ENCODE data around the gene FOXB1.

Gene FOXB1

DNA sequence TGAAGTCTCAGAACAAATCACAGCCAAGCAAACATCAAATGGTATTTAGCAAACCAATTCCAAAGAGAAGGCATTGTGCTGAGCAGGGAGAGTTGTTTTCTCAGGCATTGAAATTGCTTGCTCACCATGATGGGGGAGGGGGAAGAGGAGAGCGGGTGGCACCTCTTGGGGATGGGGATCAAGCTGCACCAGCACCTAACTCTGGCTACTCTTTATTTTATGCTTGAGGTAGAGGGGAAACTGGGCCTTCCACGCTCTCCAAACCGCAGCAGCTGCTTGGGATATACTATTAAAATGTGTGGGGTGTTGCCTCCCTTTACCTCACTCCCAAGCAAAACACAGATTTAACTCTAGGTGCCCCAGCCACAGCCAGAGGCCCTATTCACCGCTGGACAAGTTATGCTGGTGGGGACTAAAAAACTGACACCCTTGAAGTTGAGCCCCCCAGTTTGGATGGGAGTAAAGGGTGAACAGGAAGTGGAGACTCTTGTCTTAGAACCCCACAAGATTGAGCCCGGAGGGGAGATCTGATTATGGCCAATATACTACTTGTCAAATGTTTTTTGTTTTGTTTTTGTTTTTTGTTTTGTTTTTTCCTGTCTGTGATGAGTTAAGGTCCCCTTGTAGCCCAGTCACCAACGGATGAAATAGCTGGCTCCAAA, 5.0 kb upstream of the FOXB1 start:
- DNase-seq (ENCODE audit: low spot score) (no peak), FAIRE-seq (peak; percentile 27)

DNA sequence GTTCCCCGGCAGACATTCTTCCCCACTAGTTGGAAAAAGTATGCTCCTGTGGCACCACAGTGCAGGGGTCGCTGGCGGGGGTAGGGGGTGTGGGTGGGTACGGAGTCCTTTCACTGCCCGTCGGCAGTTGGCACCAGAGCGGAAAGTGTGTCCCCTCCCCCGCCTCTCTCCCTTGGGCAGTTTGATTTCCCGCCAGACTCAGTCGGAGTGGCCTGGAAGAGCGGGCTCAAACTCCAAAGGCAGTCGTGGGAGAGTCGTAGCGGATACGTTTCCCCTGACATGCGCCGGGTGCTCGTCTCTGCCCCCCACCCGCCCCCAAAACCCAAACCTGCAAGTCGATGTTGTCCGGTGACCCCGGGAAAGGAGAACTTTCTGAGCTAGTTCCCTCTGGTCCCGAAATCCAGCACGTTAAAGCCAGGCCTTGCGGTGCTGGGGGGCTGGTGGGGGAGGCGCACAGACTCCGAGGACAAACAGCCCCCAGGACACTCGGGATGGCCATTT, 4.4 kb upstream of the FOXB1 start:
- DNase-seq (ENCODE audit: low spot score) = no peak
- no peak for FAIRE-seq

DNA sequence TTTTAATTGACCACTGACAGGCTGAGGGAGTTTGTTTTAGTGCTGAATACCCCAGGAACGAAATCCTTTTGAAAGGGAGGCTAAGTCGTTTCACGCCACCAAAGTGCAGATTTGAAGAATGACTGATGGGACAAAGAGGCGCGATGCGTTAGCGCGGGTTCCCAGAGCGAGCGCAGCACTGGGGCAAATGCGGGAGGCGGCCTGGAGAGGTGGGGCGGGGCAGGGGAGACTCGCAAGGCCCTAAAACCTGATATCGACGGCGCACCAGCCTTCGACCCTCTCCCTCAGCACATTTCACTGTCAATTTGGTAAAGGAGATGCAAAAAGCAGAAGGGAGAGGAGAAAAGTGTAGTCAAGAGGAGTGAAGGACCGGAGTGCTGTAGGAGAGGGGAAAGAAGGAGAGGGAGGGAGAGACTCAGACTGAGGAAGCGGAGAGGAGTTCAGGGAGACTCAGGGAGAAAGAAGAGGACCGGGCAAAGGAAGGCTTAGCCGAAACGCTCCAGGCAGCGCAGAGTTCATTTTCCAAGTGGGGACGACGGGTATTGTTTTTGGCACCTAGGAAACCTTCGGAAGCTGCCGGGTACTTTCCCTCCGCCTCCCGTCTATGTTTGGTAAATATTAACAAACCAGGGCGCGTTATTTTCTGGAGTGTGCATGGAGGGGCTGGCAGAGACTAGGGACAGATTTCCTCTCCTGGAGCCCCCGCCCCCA, 3.8 kb upstream of the FOXB1 start:
- DNase-seq (ENCODE audit: low spot score) (no peak), FAIRE-seq (no peak)

DNA sequence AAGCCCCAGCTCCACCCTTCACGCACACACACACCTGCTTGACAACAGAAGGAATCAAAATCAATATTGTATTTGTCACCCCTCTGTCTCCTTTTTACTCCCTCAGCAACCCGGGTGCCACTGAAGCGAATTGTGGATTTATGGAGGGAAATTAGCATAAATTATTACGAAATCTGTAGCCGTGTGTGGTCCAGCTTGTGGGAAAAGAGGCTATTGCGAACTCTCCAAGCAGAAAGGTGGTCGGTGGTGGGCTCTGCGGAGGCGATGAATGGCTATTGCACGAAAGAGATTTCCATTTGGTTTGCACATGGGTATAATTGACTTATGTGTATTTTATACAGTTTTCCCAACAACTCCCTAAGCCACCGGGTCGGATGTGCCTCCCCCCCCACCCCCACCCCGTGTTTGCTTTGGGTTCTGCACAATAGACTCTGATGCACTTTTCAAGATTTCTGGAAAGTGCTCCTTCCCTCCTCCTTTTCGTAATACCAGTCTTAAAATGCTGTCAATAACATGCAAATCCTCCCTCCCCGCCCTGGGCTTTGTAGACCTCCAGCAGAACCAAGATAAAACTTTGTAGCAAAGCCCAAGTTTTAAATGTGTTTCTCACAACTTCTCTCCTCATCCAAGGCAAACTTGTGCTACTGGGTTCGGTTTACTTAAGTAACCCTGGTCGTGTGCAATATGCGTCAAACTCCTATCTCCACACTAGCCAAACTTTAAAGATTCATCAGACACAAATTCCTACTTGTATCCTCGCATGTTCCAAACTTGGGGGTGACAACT, 3.1 kb upstream of the FOXB1 start:
- FAIRE-seq = no peak
- no peak for DNase-seq (ENCODE audit: low spot score)

DNA sequence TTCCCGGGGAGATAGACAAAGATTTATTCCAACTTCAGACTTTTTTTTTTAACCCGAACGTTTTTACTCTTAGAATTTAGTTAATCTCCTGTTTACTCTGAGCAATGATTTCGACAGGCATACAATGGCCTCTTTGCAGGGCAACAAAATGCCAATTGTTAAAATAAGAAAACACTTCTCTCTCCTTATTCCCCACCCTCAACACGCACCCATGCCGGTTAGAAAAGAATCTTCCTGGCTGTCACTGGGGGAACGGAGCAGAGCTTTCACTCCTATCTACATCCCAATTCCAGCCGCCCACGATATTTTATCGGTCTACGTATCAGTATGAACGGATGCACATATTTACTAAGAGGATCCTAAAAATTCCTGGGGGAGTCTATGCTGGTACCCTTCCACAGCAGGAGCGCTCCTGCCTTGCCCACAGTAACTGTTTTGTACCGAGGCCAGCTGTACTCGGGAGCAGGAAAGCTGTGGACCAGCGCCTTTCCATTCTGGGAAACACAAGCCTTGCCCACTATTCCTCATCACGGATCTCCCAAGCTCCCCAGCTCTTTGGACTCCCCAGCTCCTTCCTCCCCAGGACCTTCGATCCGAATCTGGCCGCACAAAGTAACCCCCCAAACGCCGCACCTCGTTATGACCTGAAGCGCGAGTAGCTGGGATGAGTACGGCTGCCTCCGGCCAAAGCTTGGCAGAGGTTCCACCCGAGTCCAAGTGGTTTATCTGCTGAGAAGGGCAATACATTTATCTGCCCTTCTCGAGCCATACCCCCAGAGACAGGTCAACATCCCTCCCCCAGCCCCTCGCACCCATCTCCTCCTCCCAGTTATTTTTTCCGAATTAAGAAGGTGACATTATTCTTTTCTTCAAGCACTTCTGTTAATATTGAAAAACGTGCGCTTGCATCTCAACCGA, 2.2 kb upstream of the FOXB1 start:
- no peak for FAIRE-seq
- DNase-seq (ENCODE audit: low spot score) = no peak

DNA sequence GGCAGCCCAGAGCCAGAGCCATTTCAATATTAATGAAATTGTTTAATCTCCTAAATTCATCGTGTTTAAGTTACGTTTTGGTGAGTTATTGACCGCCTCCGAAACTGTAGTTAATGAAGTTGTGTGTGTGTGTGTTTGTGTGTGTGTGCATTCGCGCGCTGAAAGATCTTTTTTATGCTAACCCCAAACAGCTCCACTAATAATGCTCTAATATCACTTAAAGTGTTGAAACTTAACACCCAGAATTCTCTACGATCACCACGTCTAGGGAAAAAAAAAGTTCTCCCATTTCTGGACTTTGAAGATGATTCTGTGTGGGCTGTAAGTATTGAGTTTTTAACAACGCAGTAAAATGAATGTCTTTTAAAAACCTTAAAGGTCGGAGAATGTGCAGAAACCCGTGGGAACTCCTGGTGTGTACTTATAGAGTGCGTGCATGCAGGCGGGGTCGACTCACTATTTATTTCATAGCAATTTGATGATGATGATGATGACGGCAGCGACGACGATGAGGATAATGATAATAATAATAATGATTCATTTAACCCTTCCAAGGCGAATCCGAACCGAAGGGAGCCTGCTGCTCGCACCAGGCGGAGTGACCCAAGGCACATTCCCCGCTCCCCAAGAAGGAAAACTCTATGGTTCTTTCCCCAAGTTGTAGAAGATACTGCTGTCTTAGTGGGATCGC, 1.4 kb upstream of the FOXB1 start:
- DNase-seq (ENCODE audit: low spot score) (no peak), FAIRE-seq (no peak)

DNA sequence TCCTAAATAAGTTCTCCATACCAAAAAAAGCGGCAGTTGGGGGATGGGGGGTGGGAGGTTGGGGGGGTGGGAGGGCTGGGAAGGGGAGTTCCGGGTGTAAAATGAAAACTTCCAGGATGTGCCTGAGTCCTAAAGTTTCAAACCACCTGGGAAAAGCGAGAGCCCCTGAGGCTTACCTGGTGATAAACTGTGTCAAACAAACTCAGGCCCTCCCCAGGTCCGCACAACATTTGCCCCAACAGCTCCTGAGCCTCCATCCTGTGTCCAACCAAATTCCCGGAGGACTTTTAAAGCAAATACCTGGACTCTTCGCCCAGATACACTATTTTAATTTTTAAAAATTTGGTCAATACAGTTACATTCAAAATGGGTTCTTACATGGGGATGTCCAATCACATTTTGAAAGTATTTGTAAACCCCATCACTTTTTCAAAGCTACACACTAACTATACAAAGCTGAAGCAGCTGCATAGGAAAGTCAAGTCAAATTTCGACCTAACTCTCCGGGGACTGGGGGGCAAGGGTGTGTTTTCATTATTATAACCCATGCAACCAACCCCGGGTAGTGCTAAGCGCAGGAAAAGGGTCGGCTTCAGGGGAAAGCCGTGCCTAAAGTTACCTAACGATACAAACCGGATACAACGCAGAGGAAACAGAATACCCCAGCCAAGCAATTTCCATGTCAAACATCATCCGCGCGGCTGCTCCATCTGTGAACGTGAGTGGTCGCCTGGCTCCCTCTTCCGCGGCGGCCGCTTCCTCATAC, 685 bp upstream of the FOXB1 start:
- DNase-seq (ENCODE audit: low spot score) = no peak
- peak; percentile 23 for FAIRE-seq

DNA sequence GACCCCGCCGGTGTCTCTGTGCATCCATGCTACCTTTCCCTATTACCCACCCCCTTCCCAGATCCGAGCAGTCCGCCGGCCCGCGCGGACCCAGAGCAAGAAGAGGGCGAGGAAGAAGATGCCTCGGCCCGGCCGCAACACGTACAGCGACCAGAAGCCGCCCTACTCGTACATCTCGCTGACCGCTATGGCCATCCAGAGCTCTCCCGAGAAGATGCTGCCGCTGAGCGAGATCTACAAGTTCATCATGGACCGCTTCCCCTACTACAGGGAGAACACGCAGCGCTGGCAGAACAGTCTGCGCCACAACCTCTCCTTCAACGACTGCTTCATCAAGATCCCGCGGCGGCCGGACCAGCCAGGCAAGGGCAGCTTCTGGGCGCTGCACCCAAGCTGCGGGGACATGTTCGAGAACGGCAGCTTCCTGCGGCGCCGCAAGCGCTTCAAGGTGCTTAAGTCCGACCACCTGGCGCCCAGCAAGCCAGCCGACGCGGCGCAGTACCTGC, 788 bp downstream of the FOXB1 start:
- DNase-seq (ENCODE audit: low spot score) (no peak), FAIRE-seq (no peak)

DNA sequence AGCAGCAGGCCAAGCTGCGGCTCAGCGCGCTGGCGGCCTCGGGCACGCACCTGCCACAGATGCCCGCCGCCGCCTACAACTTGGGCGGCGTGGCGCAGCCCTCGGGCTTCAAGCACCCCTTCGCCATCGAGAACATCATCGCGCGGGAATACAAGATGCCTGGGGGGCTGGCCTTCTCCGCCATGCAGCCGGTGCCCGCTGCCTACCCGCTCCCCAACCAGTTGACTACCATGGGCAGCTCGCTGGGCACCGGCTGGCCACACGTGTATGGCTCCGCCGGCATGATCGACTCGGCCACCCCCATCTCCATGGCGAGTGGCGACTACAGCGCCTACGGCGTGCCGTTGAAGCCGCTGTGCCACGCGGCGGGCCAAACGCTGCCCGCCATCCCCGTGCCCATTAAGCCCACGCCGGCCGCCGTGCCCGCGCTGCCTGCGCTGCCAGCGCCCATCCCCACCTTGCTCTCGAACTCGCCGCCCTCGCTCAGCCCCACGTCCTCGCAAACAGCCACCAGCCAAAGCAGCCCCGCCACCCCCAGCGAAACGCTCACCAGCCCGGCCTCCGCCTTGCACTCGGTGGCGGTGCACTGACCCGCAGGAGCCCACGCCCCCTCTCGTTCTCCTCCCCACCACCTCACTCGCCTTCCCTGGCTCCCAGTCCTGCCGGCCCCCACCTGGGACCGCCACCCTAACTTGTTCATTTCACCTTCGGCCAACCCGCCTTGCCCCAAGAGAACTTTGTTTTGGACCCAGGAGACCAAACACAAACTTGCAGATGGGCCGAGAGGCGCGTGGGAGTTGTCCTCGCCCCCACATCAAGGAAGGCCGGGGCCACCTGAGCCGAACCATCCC, 1.5 kb downstream of the FOXB1 start:
- DNase-seq (ENCODE audit: low spot score) (no peak), FAIRE-seq (peak; percentile 86)

DNA sequence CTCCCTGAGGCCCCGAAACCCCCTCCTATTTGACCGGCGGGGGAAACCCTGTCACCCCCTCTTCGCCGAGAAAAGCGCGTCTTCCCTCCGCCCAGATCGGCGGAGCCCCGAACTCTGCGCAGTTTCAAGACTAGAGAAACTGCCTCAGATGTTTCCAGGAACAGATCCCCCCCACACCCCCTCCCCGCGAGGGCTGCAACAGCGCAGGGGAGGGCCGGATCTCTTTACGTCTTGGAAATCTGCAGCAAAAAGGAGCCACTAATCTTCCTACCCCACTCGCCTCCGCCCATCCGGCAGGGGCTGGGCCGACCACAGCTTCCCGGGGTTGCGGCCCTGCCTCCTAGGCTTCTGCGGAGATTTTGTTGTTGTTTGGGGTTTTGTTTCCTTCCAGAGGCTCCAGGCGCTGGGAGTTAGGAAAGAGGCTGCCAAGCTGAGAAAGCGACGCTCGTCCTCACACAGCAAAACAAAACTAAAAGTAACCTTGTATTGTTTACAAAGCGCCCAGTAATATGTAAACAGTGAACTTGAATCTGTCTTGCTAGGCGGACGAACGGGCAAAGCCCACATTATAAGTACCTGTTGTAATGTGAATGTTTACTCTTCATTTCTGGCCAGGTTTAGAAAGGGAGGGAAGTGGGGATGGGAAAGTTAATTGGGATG, 2.2 kb downstream of the FOXB1 start:
- FAIRE-seq (peak; percentile 85), DNase-seq (ENCODE audit: low spot score) (peak; percentile 88)

DNA sequence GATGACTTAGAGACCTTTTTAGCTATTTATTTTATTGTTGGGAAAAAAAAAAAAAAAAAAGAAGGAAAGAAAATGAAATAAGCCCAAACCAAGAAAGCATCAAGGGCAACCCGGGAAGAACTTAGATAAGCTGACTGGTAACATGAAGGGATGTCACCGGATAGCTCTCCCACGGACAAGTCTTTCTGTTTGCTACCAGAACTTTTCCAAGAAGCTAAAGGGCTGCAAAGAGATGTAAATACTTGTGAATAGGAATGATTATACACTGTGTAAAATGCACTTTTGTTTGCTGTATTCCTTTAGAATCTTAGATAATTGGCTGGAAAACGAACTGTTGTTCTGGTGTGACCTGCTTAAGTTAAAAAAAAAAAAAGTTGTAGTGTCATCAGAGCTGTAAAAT, 2.8 kb downstream of the FOXB1 start:
- DNase-seq (ENCODE audit: low spot score) (no peak), FAIRE-seq (no peak)

DNA sequence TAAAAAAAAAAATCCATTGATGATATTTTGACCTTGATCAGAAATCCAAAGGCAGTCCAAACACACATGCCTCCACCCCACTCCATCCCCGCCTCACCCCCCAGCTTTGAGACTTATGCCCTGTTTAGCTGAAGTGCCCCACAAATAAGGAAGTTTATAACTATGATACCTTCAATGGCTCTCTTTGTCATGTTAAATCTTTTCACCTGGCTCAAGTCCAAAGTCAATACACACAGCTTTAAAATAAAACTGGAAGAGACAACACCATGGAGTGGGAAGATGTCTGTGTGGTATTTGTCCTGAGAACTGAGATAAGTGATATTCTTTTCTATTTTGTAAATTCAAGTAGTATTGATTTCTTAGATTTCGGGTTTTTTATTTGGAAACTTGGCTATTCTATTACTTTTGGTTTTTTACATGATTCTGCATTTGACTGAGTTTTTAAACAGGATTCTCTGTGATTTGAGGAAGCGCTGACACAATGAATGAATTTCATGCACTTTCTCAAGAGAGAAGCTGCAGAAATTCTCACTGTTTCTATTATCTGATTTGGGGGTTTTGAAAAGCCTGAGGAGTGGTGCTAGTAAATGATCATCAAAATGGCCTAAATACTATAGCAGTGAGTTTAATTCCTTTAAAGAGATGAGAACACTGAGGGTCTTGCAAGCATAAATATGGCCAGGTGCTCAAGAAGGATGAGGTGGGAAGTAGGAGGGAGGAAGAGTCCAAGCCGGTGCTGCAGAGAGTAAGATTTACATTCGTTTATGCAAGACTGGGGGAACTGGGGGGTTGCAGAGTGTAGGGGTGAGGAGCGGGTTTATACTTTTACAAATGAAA, 5.2 kb downstream of the FOXB1 start:
- FAIRE-seq (no peak), DNase-seq (ENCODE audit: low spot score) (no peak)

DNA sequence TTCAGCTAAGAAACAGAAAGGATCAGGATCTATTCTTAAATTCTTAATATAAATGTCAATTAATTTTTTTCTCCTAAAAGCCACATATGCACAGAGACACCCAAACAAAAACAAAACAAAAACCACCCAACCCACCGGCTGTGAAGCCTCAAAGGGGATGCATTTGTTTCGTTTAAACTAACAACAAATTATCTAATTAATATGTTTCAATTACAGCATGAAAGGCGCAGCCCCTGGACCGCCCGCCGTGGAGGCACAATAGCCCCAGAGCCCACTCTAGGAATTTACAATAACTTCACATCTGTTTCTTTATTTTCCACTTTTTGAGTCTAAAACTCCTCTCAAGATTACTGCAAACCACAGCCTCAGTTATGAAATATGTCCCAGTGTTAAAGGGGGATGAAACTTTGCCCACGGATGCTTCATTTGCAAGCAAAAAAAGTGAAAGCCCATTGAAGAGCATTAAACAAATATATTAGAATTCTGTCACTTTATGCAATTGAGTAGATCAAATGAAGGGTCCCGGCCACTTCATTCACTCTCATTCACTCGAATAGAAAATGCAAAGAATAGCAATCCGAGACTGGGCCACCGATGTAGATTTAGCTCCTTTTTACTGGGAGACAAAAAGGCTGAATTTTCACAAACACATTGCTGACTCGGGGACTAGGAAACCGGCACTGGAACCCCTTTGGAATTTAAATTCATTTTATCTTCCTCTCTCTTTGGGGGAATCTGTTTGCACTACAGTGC, 6.0 kb downstream of the FOXB1 start:
- FAIRE-seq (no peak), DNase-seq (ENCODE audit: low spot score) (no peak)

DNA sequence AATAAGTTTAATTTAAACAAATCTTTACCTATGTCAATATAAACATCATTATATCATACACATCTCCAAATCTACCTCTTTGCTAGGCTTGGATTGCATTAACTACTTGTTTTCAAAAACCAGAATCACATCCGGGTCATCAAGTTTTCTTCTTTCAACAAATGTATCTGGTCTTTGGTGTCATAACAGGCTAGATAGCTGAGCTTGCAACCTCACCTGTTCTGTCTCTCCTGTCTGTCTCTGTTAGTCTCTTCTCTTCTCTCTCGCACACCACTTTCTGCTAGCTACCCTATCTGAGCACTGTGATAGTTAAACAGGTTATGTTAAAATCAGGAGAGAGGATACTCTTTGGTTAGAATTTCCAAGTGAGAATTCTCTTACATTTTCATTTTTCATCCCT, 6.7 kb downstream of the FOXB1 start:
- FAIRE-seq (no peak), DNase-seq (ENCODE audit: low spot score) (no peak)

DNA sequence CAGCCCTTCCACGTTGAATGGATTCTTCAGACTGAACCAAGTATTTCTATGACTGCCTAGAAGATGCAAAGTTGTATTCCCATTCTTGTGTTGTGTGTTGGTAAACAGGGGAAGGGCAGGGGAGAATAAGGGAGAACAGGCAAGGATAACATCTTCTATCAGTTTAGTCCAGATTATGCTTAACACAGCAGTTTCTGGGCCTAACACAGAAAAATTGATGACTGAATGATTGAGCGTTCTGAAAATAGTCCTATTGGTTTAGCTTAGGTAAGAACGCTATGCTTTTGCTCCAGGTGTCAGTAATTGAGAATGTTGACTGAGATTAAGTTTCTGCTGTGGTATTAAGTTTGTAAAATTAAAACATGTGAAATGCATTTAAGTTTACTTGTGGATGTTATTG, 8.6 kb downstream of the FOXB1 start:
- no peak for FAIRE-seq
- no peak for DNase-seq (ENCODE audit: low spot score)
